GM10847 (cell line): ENCODE data around the gene DLGAP1.

ENCODE experiments used
- POLR2A ChIP-seq: IDR thresholded peaks from 2 replicates; pipeline ENCODE4 v1.6.1; 2011; ENCODE audit not compliant: insufficient read length; ENCODE audit errors: extremely low read depth

The DLGAP1 gene

GRCh38 chr18:3993941-3994687, 461.0 kb downstream of the DLGAP1 start:
- TF ChIP-seq POLR2A, result no peak

GRCh38 chr18:3985664-3986063, 469.4 kb downstream of the DLGAP1 start:
- TF ChIP-seq POLR2A, result no peak

- TF ChIP-seq POLR2A, result no peak
These were observed 470.1 kb downstream of the DLGAP1 start for GRCh38 chr18:3985020-3985419.

- TF ChIP-seq POLR2A, result no peak
These were observed 470.8 kb downstream of the DLGAP1 start for GRCh38 chr18:3984163-3984757.

GRCh38 chr18:3983351-3983969, 471.6 kb downstream of the DLGAP1 start:
- TF ChIP-seq POLR2A, result no peak

- TF ChIP-seq POLR2A, result no peak
These were observed 472.6 kb downstream of the DLGAP1 start for GRCh38 chr18:3982541-3982940.

- no peak for TF ChIP-seq POLR2A
These were observed 476.1 kb downstream of the DLGAP1 start for GRCh38 chr18:3979024-3979423.

- no peak for TF ChIP-seq POLR2A
These were observed 481.8 kb downstream of the DLGAP1 start for GRCh38 chr18:3973191-3973850.

GRCh38 chr18:3972291-3972930, 482.7 kb downstream of the DLGAP1 start:
- TF ChIP-seq POLR2A, result no peak

- no peak for TF ChIP-seq POLR2A
These were observed 484.2 kb downstream of the DLGAP1 start for GRCh38 chr18:3970929-3971328.

- TF ChIP-seq POLR2A, result no peak
These were observed 487.5 kb downstream of the DLGAP1 start for GRCh38 chr18:3967359-3968180.

- TF ChIP-seq POLR2A, result no peak
These were observed 488.3 kb downstream of the DLGAP1 start for GRCh38 chr18:3966642-3967358.

- TF ChIP-seq POLR2A, result no peak
These were observed 488.9 kb downstream of the DLGAP1 start for GRCh38 chr18:3966246-3966641.

- TF ChIP-seq POLR2A, result no peak
These were observed 494.1 kb downstream of the DLGAP1 start for GRCh38 chr18:3960977-3961376.
